GM19023 (cell line): ENCODE measurements around the gene GMPR2.

Experiments used
- ATAC-seq: cut with Tn5 transposase; IDR thresholded peaks from one replicate; pipeline ENCODE4 v1.9.1; 2021; ENCODE audit warnings: mild to moderate bottlenecking, moderate library complexity; ENCODE audit not compliant: unreplicated experiment

The GMPR2 gene

DNA sequence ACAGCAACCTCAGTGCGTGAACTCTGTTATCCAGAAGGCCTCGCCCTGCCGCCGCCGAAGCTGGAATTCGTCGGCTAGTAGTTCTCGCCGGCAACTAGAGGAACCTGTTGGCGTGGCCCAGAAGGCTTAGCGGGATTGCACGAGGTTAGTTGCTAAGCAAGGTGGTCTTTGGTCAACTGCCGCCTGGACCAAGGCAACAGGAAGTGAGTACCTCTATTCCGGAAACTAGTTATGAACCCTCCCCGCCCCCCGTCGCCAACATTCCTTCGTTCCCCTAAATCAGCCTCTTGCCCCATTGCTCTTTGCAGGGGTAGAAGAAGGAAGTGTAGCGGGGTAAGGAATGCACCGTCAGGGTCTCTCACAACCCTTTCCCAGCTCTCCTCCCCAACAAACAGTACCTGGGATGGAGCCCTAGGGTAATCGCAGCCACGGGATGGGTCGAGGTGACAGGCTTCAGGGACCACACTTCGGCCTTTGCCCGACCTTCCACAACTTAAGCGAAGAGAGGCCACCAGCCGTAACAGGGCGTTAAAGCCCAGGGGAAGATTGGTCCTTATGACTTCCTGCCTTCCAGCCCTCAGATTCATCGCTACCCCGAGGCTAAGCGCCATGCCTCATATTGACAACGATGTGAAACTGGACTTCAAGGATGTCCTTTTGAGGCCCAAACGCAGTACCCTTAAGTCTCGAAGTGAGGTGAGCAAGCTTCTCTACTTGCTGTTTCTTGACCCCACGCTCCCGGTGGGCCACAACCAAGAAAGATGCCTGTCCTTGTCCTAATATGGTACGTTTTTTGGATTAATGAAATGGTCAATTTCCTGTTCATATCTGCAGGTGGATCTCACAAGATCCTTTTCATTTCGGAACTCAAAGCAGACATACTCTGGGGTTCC lies at the start of gene GMPR2:
Gene GMPR2, plus strand, starts transcription at position 285 of the 893 bp plus-strand sequence. Its CDS starts 325 bp downstream, at position 610.
- peak; percentile 62 for ATAC-seq

DNA sequence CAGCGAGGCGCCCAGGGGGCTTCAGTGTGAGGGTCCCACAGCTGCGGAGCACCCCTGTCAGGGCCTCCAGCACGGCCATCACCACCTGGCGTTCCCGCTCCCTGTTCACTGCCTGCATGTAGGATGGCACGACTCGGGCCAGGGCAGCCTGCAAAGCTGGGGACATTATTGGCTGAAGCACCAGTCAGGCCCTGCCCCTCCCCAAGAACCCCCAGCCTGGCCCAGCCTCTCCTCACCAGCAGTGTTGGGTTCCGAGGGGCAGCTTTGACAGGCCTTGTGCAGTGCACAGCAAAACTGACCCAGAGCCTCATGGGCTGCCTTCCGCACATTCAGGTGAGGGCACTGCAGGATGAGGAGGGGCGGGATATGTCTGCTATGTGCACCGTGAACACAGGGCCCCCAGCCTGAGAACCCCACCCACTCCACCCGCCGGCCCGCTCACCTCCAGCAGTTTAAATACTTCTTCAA lies 49.7 kb upstream of the GMPR2 start:
- ATAC-seq, result no peak

DNA sequence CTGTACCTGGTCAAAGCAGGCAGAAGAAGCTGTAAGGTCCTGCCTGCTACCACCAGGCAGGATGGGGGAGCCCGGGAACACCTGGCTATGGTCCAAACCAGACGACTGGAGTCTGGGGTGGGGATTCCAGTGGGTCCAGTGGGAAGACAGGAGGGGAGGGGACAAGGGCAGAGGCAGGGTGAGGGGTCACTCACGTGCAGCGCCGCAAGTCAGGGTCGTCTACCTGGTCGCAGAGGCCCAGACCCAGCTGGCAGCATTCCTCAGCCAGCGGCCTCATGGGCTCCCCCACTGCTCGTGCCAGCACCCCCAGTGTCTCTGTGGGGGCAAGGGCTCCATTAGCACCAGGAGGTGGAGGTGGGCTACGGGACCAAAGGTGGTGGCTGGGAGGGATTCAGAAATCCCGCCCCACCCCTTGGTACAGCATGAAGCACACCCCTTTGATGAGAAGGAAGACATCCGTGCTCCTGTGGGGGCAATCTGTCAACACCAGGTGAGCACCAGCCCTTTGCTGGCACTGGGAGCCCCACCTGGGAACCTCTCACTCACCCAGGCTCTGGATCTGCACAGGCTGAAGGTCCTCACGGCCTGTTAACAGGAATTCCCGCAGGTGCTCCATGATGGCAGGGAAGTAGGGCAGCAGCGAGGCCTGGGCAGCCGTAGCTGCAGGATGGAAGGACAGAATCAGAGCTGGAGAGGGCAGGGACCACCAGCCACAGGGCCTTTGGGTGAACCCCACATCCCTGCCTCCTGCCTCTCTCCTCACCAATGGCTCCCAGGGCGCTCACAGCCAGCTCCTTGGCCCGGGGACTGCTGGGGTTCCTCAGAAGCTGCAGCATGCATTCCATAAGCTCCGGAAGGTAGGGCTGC lies 48.4 kb upstream of the GMPR2 start:
- ATAC-seq, result no peak

DNA sequence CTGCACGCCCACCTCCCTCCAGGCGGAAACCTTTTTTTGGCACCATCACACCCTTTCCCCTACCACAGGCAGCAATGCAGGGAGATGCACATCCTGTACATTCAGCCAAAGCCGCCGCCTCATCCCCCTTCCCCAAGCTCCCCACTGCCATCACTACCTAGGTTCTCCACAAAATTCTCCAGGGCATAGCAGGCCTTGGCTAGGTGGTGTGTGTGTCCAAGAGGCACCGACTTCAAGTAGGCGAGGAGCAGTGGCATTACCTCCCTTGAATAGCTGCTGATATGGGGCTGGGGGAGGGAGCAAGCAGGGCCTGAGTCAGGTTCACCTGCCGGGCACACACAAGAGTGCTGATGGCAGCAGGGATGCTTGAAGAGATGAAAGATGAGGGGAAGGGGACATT lies 47.7 kb upstream of the GMPR2 start:
- no peak for ATAC-seq

DNA sequence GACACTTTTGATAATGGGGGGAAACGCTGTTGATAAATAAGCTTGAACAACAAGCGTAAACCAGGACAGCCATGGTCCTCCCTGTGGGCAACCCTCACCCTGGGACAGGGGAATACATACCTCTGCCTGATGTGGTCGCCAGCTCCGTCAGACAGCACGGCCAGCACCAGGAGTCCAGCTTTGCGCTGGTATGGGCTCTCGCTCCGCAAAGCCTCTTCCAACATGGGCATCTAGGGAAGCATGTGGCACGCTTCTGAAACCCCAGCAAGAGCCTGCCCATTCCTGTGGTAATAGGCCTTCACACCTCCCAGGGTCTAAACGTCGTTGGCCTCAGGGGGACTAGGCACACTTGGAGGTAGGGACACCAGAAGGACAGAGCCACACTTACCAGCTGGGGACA lies 47.0 kb upstream of the GMPR2 start:
- ATAC-seq, result no peak

DNA sequence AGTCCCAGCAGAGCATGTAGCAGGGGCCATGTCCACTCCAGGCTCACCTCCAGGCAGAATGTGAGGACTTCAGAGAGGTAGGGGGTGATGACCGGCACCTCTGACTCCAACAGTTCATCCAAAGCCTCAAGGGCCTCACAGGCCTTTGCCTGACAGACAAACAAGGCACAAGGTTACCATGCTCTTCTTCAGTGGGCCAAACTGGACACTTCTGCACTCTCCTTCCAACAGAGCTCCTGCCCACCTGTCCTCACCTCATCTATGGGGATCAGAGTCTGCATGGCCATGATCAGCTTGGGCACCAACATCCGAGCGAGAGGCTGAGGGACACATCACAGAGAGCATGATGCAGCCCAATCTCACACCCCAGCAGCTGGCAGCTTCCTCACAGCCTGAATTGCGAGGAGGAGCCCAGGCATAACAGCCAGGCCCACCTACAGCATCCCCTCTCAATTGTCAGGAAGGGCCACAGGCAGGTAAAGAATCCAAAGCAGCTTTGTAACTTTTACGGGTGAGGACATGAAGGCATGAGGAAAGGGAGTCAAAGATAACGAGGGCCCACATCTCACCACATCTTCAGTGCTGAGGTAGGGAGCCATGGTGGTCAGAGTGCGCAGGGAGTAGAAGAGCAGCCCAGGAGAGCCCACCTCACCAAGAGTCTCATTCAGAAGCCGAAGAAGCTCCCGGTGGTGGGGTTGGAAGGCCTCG lies 45.7 kb upstream of the GMPR2 start:
- no peak for ATAC-seq

DNA sequence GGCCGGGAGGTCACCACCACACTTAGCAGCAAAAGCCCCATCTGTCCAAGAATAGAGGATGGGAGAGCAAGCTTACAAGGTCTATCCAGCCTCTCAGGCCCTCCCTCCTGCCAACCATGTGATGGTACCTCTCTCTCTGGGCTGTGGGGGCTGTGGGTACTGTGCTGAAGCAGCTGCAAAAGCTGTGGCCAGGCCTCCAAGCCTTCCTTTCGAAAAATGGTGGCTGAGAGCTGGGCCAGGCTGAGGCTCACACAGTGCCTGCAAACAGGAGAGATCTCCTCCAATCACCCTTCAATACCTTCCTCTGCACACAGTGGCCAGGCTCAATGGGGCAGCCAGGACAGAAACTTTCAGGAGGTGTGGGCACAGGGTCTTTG lies 45.2 kb upstream of the GMPR2 start:
- no peak for ATAC-seq

DNA sequence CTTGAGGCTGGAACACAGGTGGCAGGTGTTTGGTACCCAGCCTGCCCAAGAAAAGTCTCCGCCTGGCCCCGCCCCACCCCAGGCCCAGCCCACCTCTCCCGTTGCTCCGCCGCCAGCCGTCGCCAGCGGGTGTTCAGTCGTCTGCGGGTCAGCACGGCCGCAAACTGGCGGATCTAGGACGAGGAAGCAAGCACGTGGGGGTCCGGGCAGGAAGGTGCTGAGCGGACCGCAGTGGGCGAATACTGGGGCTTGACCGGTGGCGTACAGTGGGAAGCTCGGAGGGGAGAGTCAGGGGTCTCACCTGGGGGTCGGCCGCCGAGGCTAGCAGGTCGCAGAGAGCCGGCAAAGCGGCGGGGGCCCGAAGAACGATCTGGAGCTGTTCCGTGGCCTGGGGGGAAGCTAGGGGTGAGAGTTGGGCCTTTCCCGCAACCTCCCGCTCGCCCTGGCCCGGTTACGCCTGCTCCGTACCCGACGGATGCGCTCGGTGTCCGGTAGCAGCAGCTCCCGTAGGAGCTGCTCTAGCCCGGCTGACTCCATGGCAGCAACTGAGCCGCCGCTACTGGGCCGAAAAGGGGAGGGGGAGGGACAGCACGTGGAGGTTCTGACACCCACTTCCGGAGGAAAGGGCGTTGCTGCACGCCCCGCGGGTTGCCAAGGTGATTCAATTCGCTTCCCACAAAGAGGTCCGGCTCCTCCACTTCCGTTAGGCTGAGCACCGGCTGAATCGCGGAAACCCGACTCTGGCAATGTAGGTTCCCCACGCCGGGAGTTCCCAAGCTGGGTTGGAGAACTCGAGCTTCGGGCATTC lies 44.3 kb upstream of the GMPR2 start, which contains the start of gene IPO4:
Gene IPO4, minus strand, starts transcription at position 566 of the 808 bp plus-strand sequence. Its CDS starts 29 bp downstream, at position 537.
- ATAC-seq, result peak; percentile 92

DNA sequence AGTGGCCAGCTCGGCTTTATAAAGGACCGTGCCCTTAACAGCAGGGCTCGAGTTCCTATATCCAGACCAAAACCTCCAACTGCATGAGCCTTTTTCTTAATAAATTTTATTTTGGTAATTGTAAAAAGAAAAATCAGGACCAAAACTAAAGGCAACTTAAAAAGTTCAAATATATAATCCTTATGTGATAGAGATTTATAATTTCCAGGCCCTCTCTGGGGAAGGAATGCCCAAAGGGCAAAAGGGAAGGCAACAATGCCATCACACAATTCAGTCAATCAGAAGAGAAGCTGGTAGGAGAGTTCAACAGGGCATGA lies 43.7 kb upstream of the GMPR2 start:
- ATAC-seq, result no peak

DNA sequence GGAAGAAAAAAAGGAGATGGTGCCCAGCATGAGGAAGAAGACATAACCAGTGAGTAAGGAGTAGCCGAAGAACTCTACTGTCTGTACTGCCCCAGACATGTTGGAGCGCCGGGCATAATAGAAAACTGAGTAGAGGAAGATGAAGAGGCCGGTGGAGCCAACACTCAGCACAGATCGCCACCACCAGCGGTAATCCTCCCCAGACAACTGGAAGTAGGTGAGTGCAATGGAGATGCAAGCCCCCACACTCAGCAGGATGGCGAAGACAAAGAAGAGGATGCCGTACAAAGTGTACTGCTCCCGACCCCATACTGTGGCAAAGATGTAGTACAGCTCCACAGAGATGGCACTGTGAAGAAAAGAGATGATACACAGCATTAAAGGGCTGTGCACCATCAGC lies 43.3 kb upstream of the GMPR2 start:
- ATAC-seq, result no peak

DNA sequence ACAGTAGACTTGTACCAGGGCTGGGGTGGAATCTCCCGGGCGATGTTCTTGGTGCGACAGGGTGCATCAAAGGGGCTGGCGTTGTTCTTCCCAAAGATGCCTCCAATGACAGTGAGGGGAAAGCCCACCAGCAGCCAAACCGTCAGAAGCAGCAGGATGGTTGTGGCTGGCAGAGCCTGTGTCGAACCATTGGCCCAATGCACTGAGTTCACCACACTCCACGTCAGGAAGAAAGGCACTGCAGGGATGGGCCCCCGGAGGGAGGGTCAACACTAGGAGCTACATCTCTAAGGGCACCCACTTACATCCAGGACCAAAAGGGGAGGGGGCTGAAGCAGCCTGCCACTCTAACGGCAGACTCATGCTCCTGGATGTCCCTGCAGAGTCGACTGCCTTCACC lies 42.3 kb upstream of the GMPR2 start:
- ATAC-seq, result no peak

DNA sequence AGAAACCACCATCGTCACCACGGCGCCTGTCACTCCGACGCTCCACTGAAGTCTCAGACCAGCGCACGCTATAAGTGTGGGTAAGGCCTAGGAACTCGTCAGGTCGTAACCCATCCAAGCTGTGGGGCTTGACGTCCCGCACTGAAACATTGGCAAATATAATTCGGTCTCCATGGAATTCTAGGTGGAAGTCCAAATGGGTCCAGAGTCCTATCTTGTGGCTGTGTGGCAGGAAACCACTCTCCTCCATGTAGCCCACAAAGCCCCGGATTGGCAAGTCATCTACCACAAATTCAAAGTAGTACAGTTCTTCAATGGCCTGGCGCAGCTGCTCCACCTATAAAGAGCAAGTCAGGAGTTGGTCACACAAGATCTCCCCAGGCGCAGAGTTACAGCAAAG lies 39.8 kb upstream of the GMPR2 start:
- no peak for ATAC-seq

DNA sequence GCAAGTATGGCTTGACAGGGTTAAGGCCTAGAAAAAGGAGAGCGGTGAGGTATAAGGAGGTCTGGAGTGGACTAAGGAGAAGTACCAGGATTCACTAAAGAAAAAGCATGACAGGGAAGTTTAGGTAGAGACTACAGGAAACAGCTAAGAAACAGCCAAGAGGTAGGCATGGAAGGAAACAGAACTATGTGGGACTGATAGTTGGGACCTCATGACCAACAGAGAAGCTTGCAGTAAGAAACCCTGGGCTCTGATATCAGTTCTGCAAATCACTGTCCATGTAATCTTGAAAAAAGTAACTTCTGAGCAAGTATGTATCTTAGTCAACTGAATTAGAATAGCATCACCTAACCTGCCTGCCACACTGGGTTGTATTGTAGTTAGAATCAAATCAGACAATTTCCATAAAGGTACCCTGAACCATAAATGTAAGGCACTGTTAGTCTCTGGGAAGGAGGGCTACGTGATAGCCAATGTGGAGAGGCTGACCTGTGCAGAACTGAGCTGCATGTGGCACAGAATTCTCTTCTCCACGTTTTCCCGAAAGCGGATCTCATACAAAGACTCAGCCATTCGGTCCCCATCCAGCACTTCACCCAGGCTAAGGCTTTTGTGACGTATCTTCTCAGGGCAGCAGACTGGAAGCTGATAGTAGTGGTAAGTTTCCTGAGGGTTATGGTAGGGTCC lies 38.4 kb upstream of the GMPR2 start:
- ATAC-seq, result no peak

DNA sequence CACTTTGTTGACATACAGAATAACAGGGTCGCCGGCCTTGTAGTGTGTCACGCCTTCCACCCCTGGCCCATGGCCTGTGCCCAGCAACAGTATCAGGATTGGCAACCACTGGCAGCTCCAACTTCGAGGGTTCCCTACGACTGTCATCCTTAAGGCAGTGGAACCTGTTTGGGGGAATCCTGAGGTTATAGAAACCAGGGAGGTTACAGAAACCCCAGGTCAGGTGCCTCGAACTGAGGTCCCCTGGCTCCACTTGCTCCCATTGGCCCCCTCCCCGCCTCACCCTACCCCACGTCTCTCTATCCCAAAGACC lies 37.9 kb upstream of the GMPR2 start:
- no peak for ATAC-seq

DNA sequence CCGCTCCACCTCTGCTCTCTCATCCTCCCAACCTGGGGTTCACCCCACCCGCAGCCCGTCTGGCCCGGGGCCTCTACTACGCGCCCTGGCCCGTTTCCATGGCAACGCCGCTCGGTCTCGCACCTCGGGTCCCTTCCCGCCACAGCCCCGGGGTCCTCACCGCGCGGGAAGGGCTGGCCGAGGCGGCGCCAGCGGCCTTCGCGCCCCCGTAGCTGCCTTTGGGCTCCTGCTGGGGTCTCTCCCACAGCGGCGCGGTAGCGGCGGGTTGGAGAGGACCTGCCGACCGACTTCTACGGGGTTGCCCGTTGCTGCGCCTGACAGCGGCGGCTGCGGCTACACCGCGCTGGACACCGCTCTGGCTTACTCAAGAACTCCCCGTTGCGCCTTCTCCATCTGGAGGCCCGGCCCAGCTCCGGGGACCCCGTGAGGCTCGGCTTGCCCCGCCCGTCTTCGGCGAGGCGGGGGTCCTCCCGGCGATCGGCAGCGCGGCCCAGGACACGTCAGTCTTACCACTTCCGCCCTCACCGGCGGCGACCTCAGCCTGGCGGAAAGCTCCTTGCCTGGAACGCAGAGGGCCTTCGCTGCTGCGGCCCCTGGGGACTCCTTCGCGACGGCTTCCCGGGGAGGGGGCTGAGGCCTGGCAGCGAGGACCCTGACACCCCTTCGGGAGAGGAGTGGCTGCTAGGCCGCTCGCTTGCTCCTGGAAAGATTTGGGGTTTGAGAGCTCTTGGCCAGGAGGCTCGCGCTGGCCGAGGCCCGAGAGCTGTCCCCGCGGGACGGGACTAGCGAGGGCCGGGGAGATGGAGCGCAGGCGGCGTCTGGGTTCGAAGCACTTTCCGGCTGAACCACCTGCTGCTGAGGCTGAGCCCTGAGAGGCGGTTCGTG lies 37.3 kb upstream of the GMPR2 start, which contains the start of gene TM9SF1:
Gene TM9SF1, minus strand, starts transcription at position 256 of the 885 bp plus-strand sequence. CDS start 422 bp downstream, outside the sequence.
- peak; percentile 80 for ATAC-seq

DNA sequence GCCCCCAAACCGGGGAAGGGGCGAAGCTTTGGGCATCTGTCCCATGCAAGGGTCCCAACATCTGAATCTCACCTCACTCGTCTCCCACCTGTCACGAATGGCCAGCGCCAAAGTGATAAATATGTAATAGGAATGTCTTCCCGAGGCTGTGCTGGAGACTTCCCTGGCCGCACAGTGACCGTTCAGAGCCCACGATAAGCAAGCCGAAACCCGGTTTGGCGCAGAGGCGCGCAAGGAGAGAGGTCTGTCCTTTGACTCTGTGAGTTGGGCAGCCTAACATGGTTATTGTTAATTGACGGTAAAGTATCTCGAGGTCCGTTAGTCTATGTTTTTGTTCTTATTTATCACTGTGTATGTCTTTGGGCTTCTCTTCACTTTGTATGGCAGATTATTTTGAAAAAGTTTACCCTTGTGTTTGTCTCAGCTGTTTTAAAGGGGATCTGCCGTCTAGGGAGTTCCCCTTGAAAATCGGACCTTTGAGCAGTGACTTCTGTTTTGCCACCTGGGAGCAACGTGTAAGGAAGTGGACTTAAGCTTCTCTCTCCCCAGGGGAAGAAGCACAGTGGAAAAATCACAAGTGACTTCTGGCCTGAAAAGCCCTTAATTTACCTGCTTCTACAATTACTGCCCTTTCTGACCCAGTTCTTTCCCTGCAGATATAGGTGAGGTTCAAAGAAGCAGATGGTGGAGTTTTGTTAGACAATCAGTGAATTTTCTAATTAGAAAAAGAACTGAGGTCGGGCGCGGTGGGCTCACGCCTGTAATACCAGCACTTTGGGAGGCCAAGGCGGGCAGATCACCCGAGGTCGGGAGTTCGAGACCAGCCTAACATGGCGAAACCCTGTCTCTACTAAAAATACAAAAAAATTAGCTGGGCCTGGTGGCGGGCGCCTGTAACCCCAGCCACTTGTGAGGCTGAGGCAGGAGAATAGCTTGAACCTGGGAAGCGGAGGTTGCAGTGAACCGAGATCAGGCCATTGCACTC lies 36.4 kb upstream of the GMPR2 start:
- ATAC-seq, result peak; percentile 9

DNA sequence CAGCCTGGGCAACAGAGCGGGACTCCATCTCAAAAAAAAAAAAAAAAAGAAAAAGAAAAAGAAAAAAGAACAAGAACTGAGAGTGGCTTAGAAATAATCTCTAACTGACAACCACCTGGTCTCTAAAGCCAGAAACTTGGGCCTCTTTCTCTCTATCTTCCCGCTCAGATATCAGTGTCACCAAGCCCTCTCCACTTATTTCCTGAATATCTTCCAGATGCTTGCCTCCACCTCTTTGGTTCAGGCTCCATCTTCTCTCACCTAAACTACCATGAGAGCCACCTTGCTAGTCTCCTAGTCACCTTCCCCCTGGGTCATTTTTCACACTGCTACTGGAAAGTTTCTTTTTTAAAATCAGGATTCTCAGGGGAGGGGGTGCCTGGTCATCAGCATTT lies 35.7 kb upstream of the GMPR2 start:
- no peak for ATAC-seq
